OCI-LY7 (cell line): ENCODE data around the gene OPRPN.

Source experiments
- CTCF ChIP-seq: fragments of 200-600 bp; sonication (generic); conservative IDR thresholded peaks from 2 replicates; pipeline ENCODE4 v1.5.1; 2014; ENCODE audit warnings: mild to moderate bottlenecking, antibody characterized with exemption, low read length, moderate library complexity, mixed read lengths
- EZH2phosphoT487 ChIP-seq: fragments of 200-600 bp; sonication (generic); IDR thresholded peaks from 2 replicates; pipeline ENCODE4 v1.6.1; 2018; ENCODE audit warnings: low read depth, borderline replicate concordance, mild to moderate bottlenecking, mixed run types, antibody characterized with exemption, low read length, moderate library complexity, mixed read lengths

- TF ChIP-seq CTCF (no peak), EZH2phosphoT487 (no peak)
Measured at GRCh38 chr4:70425306-70425705, 27.6 kb downstream of the OPRPN start.
